Posterior cingulate gyrus (tissue), 11 donors: ENCODE measurements around the gene ABHD10.

ENCODE experiments used
- DNase-seq, 10 donors: peaks; one replicate each; pipeline versions ENCODE4 v3.0.0 to v3.0.0-alpha.2; 2020 to 2021; ENCODE audit warnings: mixed read lengths in 3 of 10
- intact Hi-C: fragments of 100-400 bp; cut with DNase I; formaldehyde crosslinking; loops from one replicate; pipeline ENCODE4 v1.15.1; 2023

ABHD10 gene

DNA sequence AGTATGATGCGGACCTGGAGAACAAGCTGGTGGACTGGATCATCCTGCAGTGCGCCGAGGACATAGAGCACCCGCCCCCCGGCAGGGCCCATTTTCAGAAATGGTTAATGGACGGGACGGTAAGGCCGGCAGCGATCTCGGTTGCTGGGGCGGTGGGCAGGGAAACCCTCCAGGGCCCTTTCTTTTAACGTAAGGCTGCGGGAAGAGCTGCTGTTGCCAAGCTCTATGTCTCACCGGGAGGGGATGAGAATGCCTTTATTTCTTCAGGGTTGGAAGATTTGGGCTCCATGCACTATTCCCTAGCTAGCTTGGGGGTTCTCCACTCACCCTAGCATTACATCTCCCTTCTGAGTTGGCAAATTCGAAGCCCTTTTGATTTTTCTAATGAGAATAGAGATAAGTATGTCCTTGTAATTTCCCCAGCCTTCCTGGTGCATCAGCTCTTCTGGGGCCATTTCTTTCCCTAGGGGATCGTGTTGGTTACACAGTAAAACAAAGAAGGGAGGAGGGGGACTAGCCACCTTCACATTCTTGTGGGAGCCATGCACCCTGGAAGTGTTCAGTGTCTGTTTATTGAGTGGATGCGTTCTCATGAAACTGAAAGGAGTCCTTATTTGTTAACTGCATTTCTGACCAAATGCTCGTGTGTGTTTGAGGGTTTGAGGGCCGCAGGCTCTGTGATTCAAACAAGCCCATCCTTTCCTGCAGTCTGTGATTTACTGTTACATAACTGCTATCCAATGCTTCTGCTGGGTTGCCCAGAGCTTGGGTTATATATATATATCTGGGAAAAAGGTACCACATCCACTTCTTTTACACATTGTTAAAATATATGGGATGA is 20.9 kb downstream of the ABHD10 start:
- DNase-seq = peak in 2 of 10 donors; percentile 32 to 77
- intact Hi-C loops = no loop called here

DNA sequence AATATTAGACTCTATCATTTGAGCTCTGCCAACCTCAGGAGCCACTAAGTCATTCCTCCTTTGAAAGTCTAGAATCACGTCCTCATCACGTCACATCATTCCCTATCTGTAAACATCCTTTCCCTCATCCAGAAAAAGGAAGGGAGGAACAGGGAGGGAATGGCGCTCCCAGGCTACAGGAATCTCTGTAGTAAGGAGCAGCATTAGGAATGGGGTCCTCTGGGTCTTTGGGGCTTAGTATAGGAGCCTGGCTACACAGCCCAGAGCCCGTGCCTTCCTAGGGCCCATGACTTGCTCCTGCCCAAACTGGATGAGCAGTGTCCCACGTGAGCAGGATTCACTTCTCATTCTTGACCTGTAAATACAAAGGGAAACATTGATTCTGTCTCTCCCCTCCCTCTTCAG is 21.5 kb downstream of the ABHD10 start:
- intact Hi-C loops = no loop called here

GRCh38 chr3:112000966-112001365 is 22.1 kb downstream of the ABHD10 start:
- intact Hi-C loops = no loop called here
- DNase-seq = peak in 1 of 10 donors; percentile 27

More for the DNA sequence above, 21.5 kb downstream of the ABHD10 start:
- peak in 2 of 10 donors; percentile 49 to 76 for DNase-seq

DNA sequence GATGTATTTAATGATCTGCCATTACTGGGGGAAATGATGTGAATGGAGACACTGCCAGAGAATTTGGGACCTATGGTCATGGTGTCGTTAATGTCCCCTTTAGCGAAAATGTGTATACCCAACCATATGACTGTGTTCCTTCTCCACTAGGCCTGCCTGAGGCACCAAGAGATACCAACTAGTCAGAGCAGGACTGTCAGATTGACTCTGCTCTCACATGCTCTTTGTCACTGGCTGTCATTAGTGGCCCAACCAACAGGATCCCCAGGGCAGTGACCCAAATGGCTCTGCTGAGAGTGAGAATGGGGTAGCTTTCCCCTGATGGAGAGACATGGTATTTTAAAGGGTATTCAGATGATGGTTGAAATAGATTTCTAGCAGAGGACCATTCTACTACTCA is 22.7 kb downstream of the ABHD10 start:
- DNase-seq = peak in 1 of 10 donors; percentile 52
- intact Hi-C loops = no loop called here

DNA sequence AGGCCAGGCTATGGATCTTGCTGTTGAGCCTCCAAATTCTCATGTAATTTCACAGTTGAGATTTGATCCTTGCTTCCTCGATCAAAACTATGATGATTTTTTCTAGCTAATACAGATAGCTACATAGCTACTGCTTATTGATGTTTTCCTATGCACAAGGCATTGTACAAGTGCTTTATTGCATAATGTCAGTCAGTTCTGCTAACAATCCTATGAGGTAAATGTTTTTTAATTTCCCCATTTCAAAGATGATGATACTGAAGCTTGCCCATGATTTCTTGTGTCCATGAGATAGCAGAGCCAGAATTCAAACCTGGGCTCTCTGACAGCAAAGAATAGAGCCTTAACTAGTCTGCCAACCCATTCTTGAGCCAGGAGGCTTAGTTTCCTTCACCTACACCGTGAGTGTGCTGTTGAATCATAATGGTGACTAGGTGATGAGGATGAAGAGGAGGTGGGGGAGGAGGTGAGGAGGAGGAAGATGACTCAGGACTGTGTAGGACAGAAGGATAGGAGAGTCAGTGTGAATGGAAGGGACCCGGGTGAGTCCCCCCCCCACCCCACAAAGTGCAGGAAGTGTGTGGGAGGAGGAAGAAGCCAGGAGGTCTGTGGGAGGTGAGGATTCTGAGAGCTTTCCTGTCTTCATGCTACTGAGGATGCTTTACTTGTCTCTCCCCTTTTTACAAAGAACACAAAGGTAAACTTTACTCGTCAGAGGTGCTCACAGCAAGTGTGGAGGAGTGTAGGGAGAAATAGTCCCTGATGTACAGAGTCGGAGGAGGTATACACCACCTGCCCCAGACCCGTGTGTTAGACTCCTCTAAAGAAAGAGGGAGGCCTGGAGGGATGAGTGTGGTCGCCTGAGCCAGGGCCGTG is 23.5 kb downstream of the ABHD10 start:
- intact Hi-C loops = no loop called here
- peak in 2 of 10 donors; percentile 19 to 33 for DNase-seq

DNA sequence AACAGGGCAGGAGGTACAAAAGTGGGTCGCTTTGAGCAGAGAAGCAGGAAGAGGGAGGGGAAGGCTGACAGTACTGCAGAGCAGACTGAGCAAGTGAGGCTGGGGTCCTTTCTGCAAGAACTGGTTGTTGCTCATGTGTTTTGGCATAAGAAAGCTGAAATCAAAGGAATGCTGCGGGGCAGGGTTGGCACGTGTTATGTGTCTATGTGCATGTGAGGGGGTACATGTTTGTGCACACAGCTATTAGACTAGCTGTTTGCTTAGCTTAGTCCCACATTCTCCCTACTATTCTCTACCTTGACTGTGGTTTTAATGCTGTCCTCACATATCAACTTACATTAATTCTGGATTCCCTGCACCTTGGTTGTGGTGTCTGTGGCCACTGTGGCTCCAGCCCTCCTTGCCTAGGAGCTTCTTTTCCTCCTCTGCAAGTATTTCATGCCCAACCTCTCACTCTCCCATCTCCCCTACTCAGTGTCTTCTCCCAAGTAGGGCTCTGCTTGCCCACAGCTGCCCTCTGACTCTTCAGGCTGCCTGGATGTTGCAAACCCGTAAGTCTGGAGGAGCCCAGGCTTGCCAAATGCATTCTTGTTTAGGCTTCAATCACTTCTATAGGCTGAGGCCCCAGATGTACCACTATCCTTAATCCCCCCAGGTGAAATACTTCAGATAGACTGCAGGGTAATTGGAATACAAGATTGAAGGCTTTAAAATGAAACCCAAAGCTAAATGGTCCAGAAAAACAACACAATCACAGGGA is 24.7 kb downstream of the ABHD10 start:
- intact Hi-C loops = no loop called here
- no peak for DNase-seq

- DNase-seq = no peak
- intact Hi-C loops = no loop called here
Observed at GRCh38 chr3:112004187-112004586, 25.4 kb downstream of the ABHD10 start.

DNA sequence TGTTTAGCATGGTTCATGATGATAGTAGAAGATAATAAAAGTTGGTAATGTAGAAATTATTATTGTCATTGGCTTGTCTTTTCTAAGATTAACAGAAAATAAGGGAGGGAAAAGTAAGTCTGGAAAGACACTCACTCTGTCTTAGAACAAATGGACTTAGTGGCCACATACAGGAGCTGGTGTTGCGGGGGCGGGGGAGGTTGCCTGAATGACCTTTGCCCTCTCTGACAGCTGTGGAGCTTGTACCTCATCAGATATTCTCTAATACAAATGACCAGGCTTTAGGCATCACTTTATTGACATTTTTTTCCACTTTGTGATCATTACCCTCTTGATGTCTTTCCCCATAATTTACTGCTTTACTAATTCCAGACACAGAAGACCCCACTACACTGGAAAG is 25.8 kb downstream of the ABHD10 start:
- DNase-seq = no peak
- intact Hi-C loops = no loop called here

GRCh38 chr3:112005091-112005672 is 26.4 kb downstream of the ABHD10 start:
- no peak for DNase-seq
- intact Hi-C loops = no loop called here

DNA sequence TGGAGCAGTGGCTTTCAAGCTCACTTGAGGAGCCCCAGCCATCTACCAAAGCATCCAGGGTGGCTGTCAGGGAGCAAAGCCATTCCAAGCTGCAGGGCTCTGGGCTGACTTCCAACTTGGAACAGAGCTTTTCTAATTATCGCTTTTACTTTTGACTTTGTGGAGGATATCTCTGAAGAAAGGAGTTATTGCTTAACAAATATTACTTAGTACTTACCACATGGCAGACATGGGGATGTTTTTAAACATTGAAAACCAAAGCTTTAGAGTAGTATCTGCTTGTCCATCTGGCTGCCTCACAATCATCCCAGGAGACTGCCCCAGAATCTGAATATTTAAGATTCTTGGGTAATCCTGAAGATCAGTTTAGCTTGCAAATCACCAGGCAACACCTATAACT is 28.8 kb downstream of the ABHD10 start:
- no peak for DNase-seq
- intact Hi-C loops = no loop called here

- intact Hi-C loops = no loop called here
- DNase-seq = no peak
Observed at GRCh38 chr3:112009670-112010069, 30.8 kb downstream of the ABHD10 start.

DNA sequence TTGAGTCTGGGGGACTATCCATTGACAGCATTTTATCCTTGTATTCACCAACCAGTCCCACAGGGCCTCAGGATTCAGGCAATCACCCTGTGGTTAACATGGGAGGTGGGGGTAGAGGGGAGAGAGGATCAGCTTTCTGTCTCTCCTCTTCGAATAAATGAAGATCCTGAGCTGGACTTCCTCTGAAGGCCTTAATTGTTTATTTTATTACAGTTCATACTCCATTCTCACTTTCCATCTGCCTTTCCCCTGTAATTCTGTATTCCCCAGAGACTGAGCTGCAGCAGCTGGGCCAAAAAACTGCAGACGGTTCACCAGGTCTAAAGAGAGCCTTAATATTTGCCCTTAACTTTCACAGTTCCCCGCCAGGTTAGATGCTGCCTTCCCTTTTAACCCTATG is 31.8 kb downstream of the ABHD10 start:
- no peak for DNase-seq
- intact Hi-C loops = no loop called here

DNA sequence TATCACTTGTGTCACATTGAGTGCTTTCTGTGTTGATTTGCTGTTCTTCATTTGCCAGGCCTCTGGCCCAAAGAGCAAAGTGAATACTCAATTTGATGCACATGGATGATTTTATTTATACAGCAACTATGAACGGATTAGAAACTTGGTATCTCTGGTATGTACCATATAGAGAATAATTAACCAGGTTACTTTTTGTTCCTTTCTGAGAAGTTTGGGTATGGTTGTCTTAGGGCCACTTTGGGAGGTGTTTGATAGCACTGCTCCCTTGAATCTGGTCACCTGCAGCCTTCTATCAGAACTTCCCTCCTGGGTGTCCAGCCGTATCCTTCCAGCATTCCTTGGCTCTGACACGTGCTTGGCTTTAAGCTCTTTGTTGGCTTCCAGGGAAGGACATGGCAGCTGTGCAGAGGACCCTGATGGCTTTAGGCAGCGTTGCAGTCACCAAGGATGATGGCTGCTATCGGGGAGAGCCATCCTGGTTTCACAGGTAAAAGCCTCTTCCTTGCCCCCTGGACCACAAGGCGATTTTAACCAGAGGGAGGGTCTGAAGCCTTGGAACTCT is 32.6 kb downstream of the ABHD10 start:
- intact Hi-C loops = no loop called here
- DNase-seq = peak in 1 of 10 donors; percentile 54

DNA sequence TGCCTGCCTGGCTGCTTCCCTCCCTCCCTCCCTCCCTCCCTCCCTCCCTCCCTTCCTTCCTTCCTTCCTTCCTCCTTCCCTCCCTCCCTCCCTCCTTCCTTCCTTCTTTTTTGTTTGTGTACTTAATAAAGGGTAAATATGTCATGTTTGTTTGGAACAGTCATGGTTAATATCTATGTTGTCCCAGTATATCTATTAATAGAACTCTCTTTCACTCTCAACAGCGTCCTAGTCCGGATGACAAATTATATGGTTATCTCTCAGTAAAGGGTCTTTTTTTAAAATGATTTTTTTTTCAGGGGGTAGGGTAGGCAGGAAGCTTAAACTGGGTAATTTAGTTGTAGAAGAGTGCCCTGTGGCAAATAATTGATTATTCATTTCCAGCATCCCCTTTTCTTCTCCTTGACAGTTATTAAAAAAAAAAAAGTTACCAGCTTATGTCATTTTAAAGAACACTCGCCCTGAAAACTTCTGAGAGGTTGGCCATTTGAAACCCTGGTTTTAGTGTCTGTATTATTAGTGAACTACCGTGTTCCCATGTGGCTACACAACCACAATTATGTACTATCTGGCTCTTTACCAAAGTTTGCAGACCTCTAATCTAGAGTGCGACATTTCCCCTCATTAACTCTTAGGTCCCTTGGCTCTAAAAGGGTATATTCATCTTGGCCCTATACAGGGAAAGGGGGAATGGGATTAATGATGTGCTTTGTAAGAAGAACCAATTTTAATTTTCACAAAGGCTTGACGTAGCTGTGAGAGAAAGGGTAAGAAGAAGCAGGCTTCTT is 33.6 kb downstream of the ABHD10 start:
- intact Hi-C loops = no loop called here
- no peak for DNase-seq

DNA sequence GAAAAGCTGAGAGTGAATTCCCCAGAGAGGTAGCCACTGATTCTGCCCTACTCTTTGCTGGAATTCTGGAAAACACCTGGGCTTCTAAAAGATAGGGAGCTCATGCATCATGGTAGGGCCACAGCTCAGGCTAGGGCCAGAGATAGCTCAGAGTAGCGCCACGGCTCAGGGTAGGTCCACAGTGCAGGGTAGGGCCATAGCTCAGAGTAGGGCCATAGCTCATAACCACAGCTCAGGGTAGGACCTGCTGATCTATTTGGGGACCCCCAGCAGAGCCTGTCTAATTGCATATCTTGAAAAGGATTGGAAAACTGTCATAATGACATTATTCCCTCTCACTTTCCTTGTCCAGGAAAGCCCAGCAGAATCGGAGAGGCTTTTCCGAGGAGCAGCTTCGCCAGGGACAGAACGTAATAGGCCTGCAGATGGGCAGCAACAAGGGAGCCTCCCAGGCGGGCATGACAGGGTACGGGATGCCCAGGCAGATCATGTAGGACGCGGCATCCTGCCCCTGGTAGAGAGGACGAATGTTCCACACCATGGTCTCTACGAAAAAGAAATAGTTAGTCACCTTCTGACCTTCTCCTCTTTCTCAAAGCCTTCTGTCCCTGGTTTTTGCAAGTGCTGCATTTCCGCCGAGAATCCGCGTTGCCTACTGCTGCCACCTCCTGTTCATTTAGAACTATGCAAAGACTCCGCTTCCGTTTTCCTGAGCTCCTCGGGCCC is 34.4 kb downstream of the ABHD10 start:
- peak in 9 of 10 donors; percentile 54 to 94 (median 65) for DNase-seq
- intact Hi-C loops = no loop called here

GRCh38 chr3:112013784-112014143 is 34.9 kb downstream of the ABHD10 start:
- intact Hi-C loops = no loop called here
- no peak for DNase-seq

GRCh38 chr3:112017091-112017490 is 38.3 kb downstream of the ABHD10 start:
- intact Hi-C loops = no loop called here
- no peak for DNase-seq

GRCh38 chr3:112018712-112019111 is 39.9 kb downstream of the ABHD10 start:
- intact Hi-C loops = no loop called here
- no peak for DNase-seq

- intact Hi-C loops = no loop called here
- no peak for DNase-seq
Observed at GRCh38 chr3:112019716-112020115, 40.9 kb downstream of the ABHD10 start.
